DOHH2 (cell line): ENCODE results near the gene AKAP13.

Experiments used
- H3F3A ChIP-seq: fragments of 200-600 bp; sonication (generic), shearing (Covaris generic); 2 replicates; pipeline ENCODE4 v1.6.0; 2016; ENCODE audit warnings: antibody characterized with exemption, mild to moderate bottlenecking; ENCODE audit not compliant: control insufficient read depth, insufficient read depth
- H3K27ac ChIP-seq: fragments of 200-600 bp; sonication (generic); 2 replicates; pipeline ENCODE4 v1.5.1; 2014; ENCODE audit warnings: low read depth, mild to moderate bottlenecking, low read length, moderate library complexity
- H3K27me3 ChIP-seq: fragments of 200-600 bp; sonication (generic); 2 replicates; pipeline ENCODE4 v1.6.1; 2014; ENCODE audit warnings: mild to moderate bottlenecking, low read length, mixed read lengths; ENCODE audit not compliant: control insufficient read depth
- H3K36me3 ChIP-seq: fragments of 200-600 bp; sonication (generic); 2 replicates; pipeline ENCODE4 v1.6.1; 2014; ENCODE audit warnings: mild to moderate bottlenecking, low read length, moderate library complexity, mixed read lengths; ENCODE audit not compliant: control insufficient read depth
- H3K4me1 ChIP-seq: fragments of 200-600 bp; sonication (generic); 2 replicates; pipeline ENCODE4 v1.6.1; 2014; ENCODE audit warnings: mild to moderate bottlenecking, low read length, mixed read lengths; ENCODE audit not compliant: control insufficient read depth
- H3K4me2 ChIP-seq: fragments of 200-600 bp; sonication (generic); 2 replicates; pipeline ENCODE4 v1.6.0; 2014; ENCODE audit warnings: mild to moderate bottlenecking, low read length, moderate library complexity
- H3K4me3 ChIP-seq: fragments of 200-600 bp; sonication (generic); 2 replicates; pipeline ENCODE4 v1.5.1; 2014; ENCODE audit warnings: mild to moderate bottlenecking, low read length, mixed read lengths
- H3K79me2 ChIP-seq: fragments of 200-600 bp; sonication (generic); 2 replicates; pipeline ENCODE4 v1.6.1; 2014; ENCODE audit warnings: mild to moderate bottlenecking, low read length, mixed read lengths; ENCODE audit not compliant: control insufficient read depth
- H3K9me2 ChIP-seq: fragments of 200-600 bp; sonication (generic); replicated peaks from 2 replicates; pipeline ENCODE4 v1.6.1; 2014; ENCODE audit warnings: mild to moderate bottlenecking, low read length, mixed read lengths; ENCODE audit not compliant: control insufficient read depth
- H3K9me3 ChIP-seq: fragments of 200-600 bp; sonication (generic); 2 replicates; pipeline ENCODE4 v1.6.1; 2014; ENCODE audit warnings: antibody characterized with exemption, low read length, mixed read lengths; ENCODE audit not compliant: control insufficient read depth, insufficient read depth
- H4K20me1 ChIP-seq: fragments of 200-600 bp; sonication (generic); 2 replicates; pipeline ENCODE4 v1.6.0; 2014; ENCODE audit warnings: low read depth, mild to moderate bottlenecking, antibody characterized with exemption, low read length, moderate library complexity; ENCODE audit not compliant: control insufficient read depth, insufficient read depth
- CTCF ChIP-seq: fragments of 200-600 bp; sonication (generic); IDR thresholded peaks from one replicate; pipeline ENCODE4 v1.5.1; 2014; ENCODE audit warnings: antibody characterized with exemption, mild to moderate bottlenecking, low read depth, low read length; ENCODE audit not compliant: poor library complexity, severe bottlenecking
- EZH2phosphoT487 ChIP-seq: fragments of 200-600 bp; sonication (generic); IDR thresholded peaks from 2 replicates; pipeline ENCODE4 v1.6.1; 2017; ENCODE audit warnings: borderline replicate concordance, mild to moderate bottlenecking, antibody characterized with exemption, low read length, moderate library complexity, mixed read lengths

Gene AKAP13

GRCh38 chr15:85727068-85727467 lies 346.7 kb downstream of the AKAP13 start:
- TF ChIP-seq CTCF (no peak), EZH2phosphoT487 (no peak)
- H3K27me3 ChIP-seq, result no peaks in the 10 kb centered on the region
- no peaks in the 10 kb centered on the region for H3K9me3 ChIP-seq
- H3K4me1 ChIP-seq, result 0 out of 2 replicates have a peak, but pooled peaks cover 2% of the 10 kb centered on the region
- H3K9me2 ChIP-seq, result no peaks in the 10 kb centered on the region
- H4K20me1 ChIP-seq, result no peaks in the 10 kb centered on the region
- no peak overlapping the region for H3K27ac ChIP-seq
- H3K79me2 ChIP-seq, result peaks cover 4% of the 10 kb centered on the region; the same call in 1 of the 2 replicates
- H3F3A ChIP-seq, result peaks cover 14% of the 10 kb centered on the region
- H3K4me2 ChIP-seq, result no peak overlapping the region
- peaks cover 96% of the 10 kb centered on the region for H3K36me3 ChIP-seq
- no peak overlapping the region for H3K4me3 ChIP-seq

- Histone ChIP-seq H3K4me3 (no peak overlapping the region), H3K9me3 (no peaks in the 10 kb centered on the region), H4K20me1 (no peaks in the 10 kb centered on the region), H3K27ac (peak overlapping the region; percentile 18; the same call in 1 of the 2 replicates), H3K9me2 (no peaks in the 10 kb centered on the region), H3K4me1 (0 out of 2 replicates have a peak, but pooled peaks cover 2% of the 10 kb centered on the region), H3K4me2 (no peak overlapping the region), H3K27me3 (no peaks in the 10 kb centered on the region), H3F3A (peaks cover 14% of the 10 kb centered on the region), H3K36me3 (peaks cover 90% of the 10 kb centered on the region), H3K79me2 (peaks cover 4% of the 10 kb centered on the region; the same call in 1 of the 2 replicates)
- TF ChIP-seq EZH2phosphoT487, result no peak
- peak; percentile 74 for TF ChIP-seq CTCF
These were observed 349.8 kb downstream of the AKAP13 start for GRCh38 chr15:85730001-85730820.

GRCh38 chr15:85733416-85733815 lies 353.0 kb downstream of the AKAP13 start:
- no peaks in the 10 kb centered on the region for H3K9me2 ChIP-seq
- no peak overlapping the region for H3K4me2 ChIP-seq
- H3K4me1 ChIP-seq, result 0 out of 2 replicates have a peak, but pooled peaks cover 2% of the 10 kb centered on the region
- H3F3A ChIP-seq, result peaks cover 5% of the 10 kb centered on the region
- peaks cover 84% of the 10 kb centered on the region for H3K36me3 ChIP-seq
- H3K4me3 ChIP-seq, result no peak overlapping the region
- TF ChIP-seq EZH2phosphoT487, result no peak
- peaks cover 4% of the 10 kb centered on the region; the same call in 1 of the 2 replicates for H3K79me2 ChIP-seq
- no peaks in the 10 kb centered on the region for H4K20me1 ChIP-seq
- H3K9me3 ChIP-seq, result no peaks in the 10 kb centered on the region
- H3K27me3 ChIP-seq, result no peaks in the 10 kb centered on the region
- no peak overlapping the region for H3K27ac ChIP-seq

GRCh38 chr15:85737061-85737460 lies 356.7 kb downstream of the AKAP13 start:
- TF ChIP-seq EZH2phosphoT487 (no peak), CTCF (no peak)
- no peak overlapping the region for H3K4me2 ChIP-seq
- H4K20me1 ChIP-seq, result no peaks in the 10 kb centered on the region
- H3F3A ChIP-seq, result peaks cover 8% of the 10 kb centered on the region; the same call in 1 of the 2 replicates
- no peaks in the 10 kb centered on the region for H3K27me3 ChIP-seq
- H3K4me3 ChIP-seq, result no peak overlapping the region
- peaks cover 85% of the 10 kb centered on the region for H3K36me3 ChIP-seq
- H3K4me1 ChIP-seq, result no peaks in the 10 kb centered on the region
- no peak overlapping the region for H3K27ac ChIP-seq
- H3K9me2 ChIP-seq, result no peaks in the 10 kb centered on the region
- H3K9me3 ChIP-seq, result no peaks in the 10 kb centered on the region
- H3K79me2 ChIP-seq, result no peaks in the 10 kb centered on the region
